HG02571 (cell line): Measurements from ENCODE around the gene GSTCD.
"Not testable (repeated sequence)": the region's sequence is repeated elsewhere in the genome, so short reads cannot be mapped to it uniquely, and the experiment has no call there.

Experiments used
- ATAC-seq: cut with Tn5 transposase; IDR thresholded peaks from one replicate; pipeline ENCODE4 v1.9.1; 2021; ENCODE audit warnings: mild to moderate bottlenecking, moderate library complexity; ENCODE audit not compliant: unreplicated experiment

GSTCD gene

DNA sequence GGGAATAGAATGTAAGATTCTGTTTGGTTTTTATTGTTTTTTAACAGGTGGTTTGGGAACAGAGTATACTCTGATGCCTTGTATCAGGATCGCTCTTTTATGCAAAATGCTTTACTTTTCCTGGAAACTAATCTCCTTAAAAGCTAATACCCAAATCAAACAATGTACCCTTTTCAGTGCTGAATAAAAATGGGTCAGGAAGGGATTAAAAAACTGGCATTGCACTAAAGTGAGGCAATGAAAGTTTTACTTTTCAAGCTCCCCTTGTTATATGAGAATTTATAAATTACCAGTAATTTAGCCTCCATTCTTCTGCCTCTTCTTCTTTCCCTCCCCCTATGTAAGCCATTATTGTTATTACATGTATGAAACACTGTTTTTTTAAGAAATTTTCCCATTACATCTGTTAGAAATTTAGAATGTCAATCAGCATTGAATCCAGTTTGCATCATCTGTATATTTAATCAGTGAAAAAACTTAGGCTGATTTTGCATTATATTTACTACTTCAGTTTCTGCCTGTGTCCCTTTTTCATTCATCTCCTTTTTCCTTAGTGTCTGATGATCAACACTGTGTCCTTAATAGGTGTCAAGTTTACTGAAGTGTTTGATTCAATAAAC is 97.0 kb downstream of the GSTCD start:
- ATAC-seq = no peak

- ATAC-seq = no peak
These were observed 98.9 kb downstream of the GSTCD start for GRCh38 chr4:105807496-105807895.

GRCh38 chr4:105808030-105808749 is 99.6 kb downstream of the GSTCD start:
- ATAC-seq = no peak

DNA sequence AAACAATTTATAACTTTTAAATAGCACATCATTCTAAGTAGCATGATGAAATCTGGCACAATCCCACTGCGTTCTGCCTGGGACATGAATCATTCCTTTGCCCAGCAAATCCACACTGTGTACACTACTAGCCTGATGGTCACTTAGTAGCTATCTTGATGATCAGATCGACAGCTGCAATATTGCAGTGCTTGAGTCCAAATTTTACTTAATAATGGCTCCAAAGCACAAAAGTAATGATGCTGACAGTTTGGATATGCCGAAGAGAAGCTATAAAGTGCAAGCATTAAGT is 100.1 kb downstream of the GSTCD start:
- ATAC-seq = no peak

DNA sequence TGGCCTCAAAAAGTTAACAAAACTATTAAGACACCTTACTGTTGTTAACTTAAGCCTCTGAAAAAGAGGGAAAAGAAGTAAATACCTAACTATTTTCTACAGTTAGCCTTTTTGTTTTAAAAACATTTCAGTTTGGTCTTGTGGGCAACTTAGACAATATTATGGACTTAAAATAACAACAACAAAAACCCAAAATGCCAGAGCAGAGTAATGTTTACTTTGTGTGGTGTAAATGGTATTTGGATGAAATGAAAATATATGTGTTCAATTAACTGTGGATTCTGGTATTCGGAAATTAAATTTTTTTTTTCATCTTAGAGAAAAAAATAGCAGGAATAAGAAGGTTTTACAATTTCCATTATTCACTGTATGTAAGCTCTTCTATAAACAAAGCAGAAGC is 107.1 kb downstream of the GSTCD start:
- ATAC-seq = no peak

- ATAC-seq = no peak
These were observed 113.5 kb downstream of the GSTCD start for GRCh38 chr4:105822061-105822460.

- ATAC-seq = no peak
These were observed 119.5 kb downstream of the GSTCD start for GRCh38 chr4:105828074-105828473.

DNA sequence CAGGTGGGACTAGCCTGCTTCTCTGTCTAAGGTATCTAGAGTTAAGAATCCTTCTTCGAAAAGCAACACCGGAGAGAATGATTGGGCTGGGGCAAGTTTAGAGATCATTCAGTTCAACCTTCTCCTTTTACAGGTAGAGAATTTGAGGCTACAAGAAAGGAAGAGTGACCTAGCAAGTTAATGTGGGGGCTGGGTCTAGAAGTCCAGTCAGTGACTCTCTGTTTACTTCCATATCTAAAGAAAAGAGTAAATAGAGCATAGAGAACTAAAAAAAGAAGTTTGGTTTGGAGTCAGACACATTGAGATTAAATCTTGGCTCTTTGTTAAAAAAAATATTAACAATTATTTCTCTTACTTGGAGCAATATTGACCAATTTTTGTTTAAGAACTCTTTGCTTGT is 122.6 kb downstream of the GSTCD start:
- ATAC-seq = no peak

GRCh38 chr4:105835177-105835576 is 126.6 kb downstream of the GSTCD start:
- no peak for ATAC-seq

- no peak for ATAC-seq
These were observed 128.0 kb downstream of the GSTCD start for GRCh38 chr4:105836537-105836936.

- no peak for ATAC-seq
These were observed 128.5 kb downstream of the GSTCD start for GRCh38 chr4:105837037-105837436.

GRCh38 chr4:105838082-105838481 is 129.5 kb downstream of the GSTCD start:
- no peak for ATAC-seq

DNA sequence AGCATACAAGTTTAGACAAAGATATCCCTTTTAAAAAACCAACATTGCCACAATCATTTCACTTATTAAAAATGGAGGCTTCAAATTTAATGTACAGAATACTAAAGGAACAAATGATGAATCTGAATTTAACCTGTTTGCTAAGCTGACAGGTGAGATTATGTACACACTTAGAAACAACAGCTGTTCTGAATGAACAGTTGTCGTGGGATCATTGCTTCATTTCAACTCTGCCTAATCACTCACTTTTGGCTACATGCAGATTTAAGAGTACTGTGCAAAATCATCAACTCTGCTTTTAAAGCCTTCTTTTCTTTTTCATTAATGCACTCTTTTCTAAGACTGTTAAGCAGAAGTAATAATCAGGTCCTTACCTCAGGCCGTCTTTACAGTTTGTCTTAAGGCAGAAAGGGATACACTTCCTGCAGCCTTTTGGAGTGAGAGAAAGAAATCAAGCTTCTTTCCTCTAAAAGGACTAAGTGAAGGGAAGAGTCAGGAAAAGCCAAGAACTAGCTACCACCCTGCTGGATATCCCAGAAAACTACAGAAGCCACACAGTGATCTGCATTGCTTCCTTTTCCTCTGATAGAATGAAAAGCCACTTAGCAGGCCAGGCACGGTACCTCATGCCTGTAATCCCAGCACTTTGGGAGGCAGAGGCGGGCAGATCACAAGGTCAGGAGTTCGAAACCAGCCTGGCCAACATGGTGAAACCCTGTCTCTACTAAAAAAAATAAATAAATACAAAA is 132.0 kb downstream of the GSTCD start:
- ATAC-seq = no peak

GRCh38 chr4:105843941-105844340 is 135.4 kb downstream of the GSTCD start:
- no peak for ATAC-seq

DNA sequence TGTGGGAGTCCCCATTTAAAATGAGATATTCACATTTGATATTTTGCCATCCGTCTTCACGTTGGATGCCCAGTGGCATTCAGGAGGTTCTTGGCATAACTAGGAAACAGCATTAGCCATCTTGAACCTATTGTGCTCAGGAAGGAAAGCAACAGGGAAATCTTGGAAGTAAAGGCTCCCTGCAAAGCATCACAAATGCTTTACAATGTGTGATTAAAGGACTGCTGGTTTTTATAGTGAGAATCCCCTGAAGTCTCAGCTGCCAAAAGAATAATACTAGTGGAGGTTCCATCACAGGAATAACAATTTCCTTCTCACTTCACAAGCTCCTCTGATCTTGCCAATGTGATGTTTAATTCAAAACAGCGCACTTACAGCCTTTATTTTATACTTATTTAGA is 137.0 kb downstream of the GSTCD start:
- ATAC-seq = no peak

DNA sequence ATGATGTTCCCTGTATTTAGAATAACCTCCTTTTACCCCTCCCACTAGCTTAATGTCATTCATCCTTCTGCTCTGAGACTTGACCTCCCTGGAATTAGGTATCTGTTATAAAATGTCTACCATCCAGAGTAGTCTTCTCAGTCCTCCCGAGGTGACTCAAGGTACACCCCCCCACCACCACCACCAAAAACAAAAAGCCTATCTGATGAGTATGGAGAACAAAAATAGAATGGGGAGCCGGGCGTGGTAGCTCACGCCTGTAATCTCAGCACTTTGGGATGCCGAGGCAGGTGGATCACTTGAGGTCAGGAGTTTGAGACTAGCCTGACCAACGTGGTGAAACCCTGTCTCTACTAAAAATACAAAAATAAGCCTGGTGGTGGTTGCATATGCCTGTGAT is 139.8 kb downstream of the GSTCD start:
- ATAC-seq = not testable (repeated sequence)

DNA sequence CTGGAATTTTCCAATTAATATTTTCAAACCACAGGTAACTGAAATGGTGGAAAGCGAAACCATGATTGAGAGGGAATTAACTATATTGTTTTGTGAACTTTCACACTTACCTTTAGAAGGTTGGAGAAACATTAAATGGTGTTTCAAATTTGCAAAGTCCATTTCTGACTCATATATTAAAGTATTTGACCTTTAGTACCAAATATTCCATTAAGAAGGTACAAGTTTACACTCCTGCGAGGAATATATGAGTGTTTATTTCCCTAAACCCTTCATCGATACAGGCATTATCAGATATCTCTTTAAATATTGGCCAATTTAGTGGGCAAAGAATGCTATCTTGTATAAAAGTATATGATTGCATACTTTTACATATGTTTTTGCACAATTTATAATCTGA is 142.6 kb downstream of the GSTCD start:
- no peak for ATAC-seq

- ATAC-seq = not testable (repeated sequence)
These were observed 143.6 kb downstream of the GSTCD start for GRCh38 chr4:105852230-105852629.

DNA sequence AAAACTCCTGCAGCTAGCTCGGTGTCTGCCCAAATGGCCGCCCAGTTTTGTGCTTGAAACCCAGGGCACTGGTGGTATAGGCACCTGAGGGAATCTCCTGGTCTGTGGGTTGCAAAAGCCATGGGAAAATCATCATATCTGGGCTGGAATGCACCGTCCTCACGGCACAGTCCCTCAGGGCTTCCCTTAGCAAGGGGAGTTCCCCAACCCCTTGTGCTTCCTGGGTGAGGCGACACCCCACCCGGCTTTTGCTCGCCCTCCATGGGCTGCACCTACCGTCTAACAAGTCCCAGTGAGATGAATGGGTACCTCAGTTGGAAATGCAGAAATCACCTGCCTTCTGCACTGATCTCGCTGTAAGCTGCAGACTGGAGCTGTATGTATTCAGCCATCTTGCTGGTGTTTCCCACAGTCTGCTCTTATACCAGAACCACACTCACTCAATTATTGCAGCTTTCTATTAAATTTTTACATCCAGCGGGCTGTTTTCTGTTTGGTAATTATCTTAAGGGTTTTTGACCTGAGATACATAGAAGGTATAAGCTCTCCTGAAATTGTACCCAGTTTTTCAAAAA is 150.0 kb downstream of the GSTCD start:
- no peak for ATAC-seq

DNA sequence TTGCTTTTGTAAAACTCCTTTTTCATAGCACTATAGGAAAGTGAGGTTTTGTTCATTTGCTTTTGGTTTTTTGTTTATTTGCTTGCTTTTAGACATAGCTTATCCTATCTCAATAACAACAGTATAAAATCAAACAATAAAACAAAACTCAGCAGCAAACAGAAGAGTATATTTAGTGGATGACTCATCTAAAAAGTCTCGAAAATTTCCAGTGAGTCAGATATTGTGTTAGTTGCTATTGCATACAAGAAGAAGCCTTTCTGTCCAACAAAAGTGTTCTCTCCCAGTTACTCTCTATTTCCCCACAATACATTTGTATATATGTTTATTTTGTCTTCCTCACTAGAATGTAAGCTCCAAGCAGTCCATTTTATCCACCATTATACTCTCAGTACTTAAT is 150.6 kb downstream of the GSTCD start:
- ATAC-seq = no peak

GRCh38 chr4:105870963-105871362 is 162.4 kb downstream of the GSTCD start:
- ATAC-seq = no peak

DNA sequence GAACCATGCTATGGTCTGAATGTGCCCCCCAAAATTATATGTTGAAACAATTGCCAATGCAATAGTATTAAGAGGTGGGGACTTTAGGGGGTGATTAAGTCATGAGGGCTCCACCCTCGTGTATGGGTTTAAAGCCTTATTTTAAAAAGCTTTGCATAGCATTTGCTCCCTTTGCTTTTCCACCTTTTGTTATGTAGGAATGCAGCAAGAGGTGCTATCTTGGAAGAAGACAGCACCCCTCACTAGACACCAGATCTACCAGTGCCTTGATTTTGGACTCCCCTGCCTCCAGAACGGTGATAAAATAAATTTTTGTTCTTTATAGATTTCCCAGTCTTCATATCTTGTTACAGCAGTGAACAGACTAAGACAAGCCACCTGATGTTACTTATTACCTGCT is 163.4 kb downstream of the GSTCD start:
- no peak for ATAC-seq
